Vagina (tissue), 2 donors: ENCODE results near the gene MUC6.

Source experiments
- POLR2A ChIP-seq, 2 donors: fragments of 450-650 bp; IDR thresholded peaks; one replicate each; pipeline ENCODE4 v1.6.1; 2017; ENCODE audit warnings: antibody characterized with exemption in 2 of 2, mild to moderate bottlenecking in 2 of 2, moderate library complexity in 2 of 2
- TF ChIP-seq, protein P1 (sequence below), 3 experiments: fragments of 450-650 bp in 2 of 3; fragments of 200-600 bp in 1 of 3; sonication (generic) in 1 of 3; IDR thresholded peaks; one replicate each; pipeline ENCODE4 v1.5.1; 2017 to 2019; ENCODE audit warnings: antibody characterized with exemption in 3 of 3, mild to moderate bottlenecking in 2 of 3, moderate library complexity in 2 of 3

- TF ChIP-seq, protein P1, sequence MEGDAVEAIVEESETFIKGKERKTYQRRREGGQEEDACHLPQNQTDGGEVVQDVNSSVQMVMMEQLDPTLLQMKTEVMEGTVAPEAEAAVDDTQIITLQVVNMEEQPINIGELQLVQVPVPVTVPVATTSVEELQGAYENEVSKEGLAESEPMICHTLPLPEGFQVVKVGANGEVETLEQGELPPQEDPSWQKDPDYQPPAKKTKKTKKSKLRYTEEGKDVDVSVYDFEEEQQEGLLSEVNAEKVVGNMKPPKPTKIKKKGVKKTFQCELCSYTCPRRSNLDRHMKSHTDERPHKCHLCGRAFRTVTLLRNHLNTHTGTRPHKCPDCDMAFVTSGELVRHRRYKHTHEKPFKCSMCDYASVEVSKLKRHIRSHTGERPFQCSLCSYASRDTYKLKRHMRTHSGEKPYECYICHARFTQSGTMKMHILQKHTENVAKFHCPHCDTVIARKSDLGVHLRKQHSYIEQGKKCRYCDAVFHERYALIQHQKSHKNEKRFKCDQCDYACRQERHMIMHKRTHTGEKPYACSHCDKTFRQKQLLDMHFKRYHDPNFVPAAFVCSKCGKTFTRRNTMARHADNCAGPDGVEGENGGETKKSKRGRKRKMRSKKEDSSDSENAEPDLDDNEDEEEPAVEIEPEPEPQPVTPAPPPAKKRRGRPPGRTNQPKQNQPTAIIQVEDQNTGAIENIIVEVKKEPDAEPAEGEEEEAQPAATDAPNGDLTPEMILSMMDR (IDR thresholded peaks at IDR 0.05): no peak
- TF ChIP-seq POLR2A (IDR thresholded peaks at IDR 0.05): no peak
These were observed 17.1 kb downstream of the MUC6 start for GRCh38 chr11:1019321-1019910.
